Large intestine (tissue), 3 donors: ENCODE measurements around the gene FRMD4A. TPM values are rescaled to one million over a fixed set of nuclear protein-coding genes. Genes with fewer than 3 reads are reported as not detected.
"Not testable (repeated sequence)": the region's sequence is repeated elsewhere in the genome, so short reads cannot be mapped to it uniquely, and the experiment has no call there.

Source experiments
- DNase-seq, 2 donors: peaks; one replicate each; pipeline versions ENCODE4 v3.0.0 to v3.0.0-alpha.2; 2013
- H3K27ac ChIP-seq: one replicate; pipeline ENCODE4 v1.5.1; 2013; ENCODE audit warnings: low read length
- H3K27me3 ChIP-seq: 2 replicates; pipeline ENCODE4 v1.6.1; 2013; ENCODE audit warnings: low read length; ENCODE audit not compliant: control insufficient read depth, insufficient read depth
- H3K36me3 ChIP-seq: 2 replicates; pipeline ENCODE4 v1.6.1; 2013; ENCODE audit warnings: low read length; ENCODE audit not compliant: control insufficient read depth, insufficient read depth
- H3K4me1 ChIP-seq: one replicate; pipeline ENCODE4 v1.6.1; 2013; ENCODE audit warnings: low read length; ENCODE audit not compliant: control insufficient read depth, insufficient read depth
- H3K4me3 ChIP-seq: one replicate; pipeline ENCODE4 v1.5.1; 2013; ENCODE audit warnings: low read length
- H3K9me3 ChIP-seq: one replicate; pipeline ENCODE4 v1.6.1; 2013; ENCODE audit warnings: mild to moderate bottlenecking, low read depth, low read length, moderate library complexity; ENCODE audit not compliant: control insufficient read depth
- WGBS: methylation state at CpG from one replicate; pipeline ENCODE4 v1.1.5; 2013; ENCODE audit warnings: low lambda C conversion rate; ENCODE audit not compliant: insufficient coverage; 5-methylcytosine and 5-hydroxymethylcytosine counted together
- polyA plus RNA-seq: library from polyadenylated mRNA; unstranded; fragments of 120-200 nt; gene quantifications from one replicate; pipeline ENCODE4 v1.2.1, GENCODE V29; 2013

Gene FRMD4A
- polyA plus RNA-seq, 1 donor, result 19.8 TPM

- Histone ChIP-seq H3K27me3 (no peaks in the 10 kb centered on the region), H3K36me3 (no peaks in the 10 kb centered on the region), H3K9me3 (no peaks in the 10 kb centered on the region), H3K27ac (no peak overlapping the region), H3K4me1 (peaks cover 7% of the 10 kb centered on the region), H3K4me3 (no peak overlapping the region)
- DNase-seq, result no peak
- WGBS, result 100% methylated on average over 2 of the region's 10 CpGs
Measured at GRCh38 chr10:13769946-13770345, 560.8 kb downstream of the FRMD4A start.

GRCh38 chr10:13767676-13768178, 563.0 kb downstream of the FRMD4A start:
- Histone ChIP-seq H3K9me3 (no peaks in the 10 kb centered on the region), H3K27ac (no peak overlapping the region)
- WGBS, result no CpG with 5 or more reads among the region's 13 CpGs

GRCh38 chr10:13767148-13767547, 563.6 kb downstream of the FRMD4A start:
- WGBS, result no CpG with 5 or more reads among the region's 5 CpGs
- not testable (repeated sequence) for H3K27me3 ChIP-seq, H3K27ac ChIP-seq, H3K36me3 ChIP-seq, H3K4me3 ChIP-seq, H3K9me3 ChIP-seq, H3K4me1 ChIP-seq, DNase-seq

More at GRCh38 chr10:13767676-13768178, 563.0 kb downstream of the FRMD4A start:
- H3K4me1 ChIP-seq, result peaks cover 7% of the 10 kb centered on the region
- H3K27me3 ChIP-seq, result no peaks in the 10 kb centered on the region
- DNase-seq, result peak in 1 of 2 donors; percentile 21
- no peaks in the 10 kb centered on the region for H3K36me3 ChIP-seq
- H3K4me3 ChIP-seq, result no peak overlapping the region

GRCh38 chr10:13765641-13766341, 564.9 kb downstream of the FRMD4A start:
- peaks cover 7% of the 10 kb centered on the region for H3K4me1 ChIP-seq
- H3K27me3 ChIP-seq, result no peaks in the 10 kb centered on the region
- DNase-seq, result peak; percentile 60 to 75
- 20% methylated on average over 1 of the region's 19 CpGs for WGBS
- no peaks in the 10 kb centered on the region for H3K9me3 ChIP-seq
- peak overlapping the region; percentile 15 for H3K4me3 ChIP-seq
- H3K27ac ChIP-seq, result peak overlapping the region; percentile 48
- no peaks in the 10 kb centered on the region for H3K36me3 ChIP-seq

- peaks cover 7% of the 10 kb centered on the region for H3K4me1 ChIP-seq
- no peaks in the 10 kb centered on the region for H3K36me3 ChIP-seq
- no peak for DNase-seq
- no peaks in the 10 kb centered on the region for H3K9me3 ChIP-seq
- no peaks in the 10 kb centered on the region for H3K27me3 ChIP-seq
- WGBS, result 100% methylated on average over 1 of the region's 2 CpGs
- H3K4me3 ChIP-seq, result no peak overlapping the region
- no peak overlapping the region for H3K27ac ChIP-seq
Measured at GRCh38 chr10:13761490-13762091, 569.1 kb downstream of the FRMD4A start.

- H3K36me3 ChIP-seq, result no peaks in the 10 kb centered on the region
- no peaks in the 10 kb centered on the region for H3K9me3 ChIP-seq
- H3K27me3 ChIP-seq, result no peaks in the 10 kb centered on the region
- H3K4me3 ChIP-seq, result no peak overlapping the region
- H3K27ac ChIP-seq, result no peak overlapping the region
- DNase-seq, result no peak
- peaks cover 2% of the 10 kb centered on the region for H3K4me1 ChIP-seq
- 100% methylated on average over 1 of the region's 6 CpGs for WGBS
Measured at GRCh38 chr10:13759168-13759567, 571.6 kb downstream of the FRMD4A start.

- no peak overlapping the region for H3K27ac ChIP-seq
Measured at GRCh38 chr10:13758756-13759155, 572.0 kb downstream of the FRMD4A start.

GRCh38 chr10:13758312-13758711, 572.4 kb downstream of the FRMD4A start:
- Histone ChIP-seq H3K27ac (no peak overlapping the region), H3K36me3 (no peaks in the 10 kb centered on the region), H3K27me3 (no peaks in the 10 kb centered on the region), H3K4me1 (peaks cover 2% of the 10 kb centered on the region), H3K4me3 (no peak overlapping the region), H3K9me3 (no peaks in the 10 kb centered on the region)
- WGBS, result no CpG with 5 or more reads among the region's 3 CpGs
- DNase-seq, result no peak

More at GRCh38 chr10:13758756-13759155, 572.0 kb downstream of the FRMD4A start:
- Histone ChIP-seq H3K27me3 (no peaks in the 10 kb centered on the region), H3K4me1 (peaks cover 2% of the 10 kb centered on the region), H3K4me3 (no peak overlapping the region), H3K9me3 (no peaks in the 10 kb centered on the region), H3K36me3 (no peaks in the 10 kb centered on the region)
- WGBS, result 80% methylated on average over 1 of the region's 5 CpGs
- DNase-seq, result no peak

GRCh38 chr10:13754277-13754676, 576.4 kb downstream of the FRMD4A start:
- H3K27ac ChIP-seq, result no peak overlapping the region
- DNase-seq, result no peak
- no CpG with 5 or more reads among the region's 2 CpGs for WGBS
- peaks cover 2% of the 10 kb centered on the region for H3K4me1 ChIP-seq
- no peaks in the 10 kb centered on the region for H3K9me3 ChIP-seq
- no peak overlapping the region for H3K4me3 ChIP-seq
- no peaks in the 10 kb centered on the region for H3K36me3 ChIP-seq
- no peaks in the 10 kb centered on the region for H3K27me3 ChIP-seq

GRCh38 chr10:13751191-13751764, 579.4 kb downstream of the FRMD4A start:
- Histone ChIP-seq H3K4me1 (no peaks in the 10 kb centered on the region), H3K36me3 (no peaks in the 10 kb centered on the region), H3K4me3 (no peak overlapping the region), H3K27me3 (no peaks in the 10 kb centered on the region), H3K9me3 (no peaks in the 10 kb centered on the region), H3K27ac (no peak overlapping the region)
- DNase-seq, result no peak
- WGBS, result no CpG with 5 or more reads among the region's 4 CpGs
